T-helper 2 cell treated with Interferon-gamma antibody and Interleukin-4, amounts not matched to agents 100 ng/mL and 5 ng/mL, for 36 hours (primary cell): ENCODE results near the gene GRM4. TPM values are rescaled to one million over a fixed set of nuclear protein-coding genes. Genes with fewer than 3 reads are reported as not detected.

ENCODE experiments used
- intact Hi-C: fragments of 100-400 bp; cut with micrococcal nuclease; formaldehyde crosslinking; loops from one replicate; pipeline ENCODE4 v1.15.1; 2023
- total RNA-seq: library from RNA; stranded (reverse); gene quantifications from 2 replicates; pipeline ENCODE4 v1.2.3, GENCODE V29; 2022

Gene GRM4
- total RNA-seq, 1 donor from 2014 or later, result not detected

- intact Hi-C loops, result no loop called here
Measured at GRCh38 chr6:34143196-34143883, 2.5 kb downstream of the GRM4 start.

GRCh38 chr6:34142061-34142998, 3.6 kb downstream of the GRM4 start:
- intact Hi-C loops, result no loop called here

DNA sequence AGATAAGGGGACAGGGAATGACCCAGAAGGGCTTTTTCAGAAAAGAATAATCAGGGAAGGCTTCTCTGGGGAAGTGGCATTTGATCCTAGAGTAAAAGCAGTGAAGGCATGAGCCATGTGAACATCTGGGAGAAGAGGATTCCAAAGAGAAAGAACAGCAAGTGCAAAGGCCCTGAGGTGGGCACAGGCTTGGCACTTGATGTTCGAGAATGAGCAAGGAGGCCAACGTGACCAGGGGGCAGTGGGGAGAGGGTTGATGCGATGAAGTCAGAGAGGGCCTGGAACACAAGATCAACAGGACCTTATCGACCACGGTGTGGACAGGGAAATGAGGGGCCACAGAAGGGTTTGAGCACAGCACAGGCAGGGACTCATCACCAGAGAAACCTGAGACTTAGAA, 5.8 kb downstream of the GRM4 start:
- intact Hi-C loops, result no loop called here

GRCh38 chr6:34138914-34139510, 6.9 kb downstream of the GRM4 start:
- intact Hi-C loops, result no loop called here

GRCh38 chr6:34138191-34138590, 7.7 kb downstream of the GRM4 start:
- intact Hi-C loops, result no loop called here

DNA sequence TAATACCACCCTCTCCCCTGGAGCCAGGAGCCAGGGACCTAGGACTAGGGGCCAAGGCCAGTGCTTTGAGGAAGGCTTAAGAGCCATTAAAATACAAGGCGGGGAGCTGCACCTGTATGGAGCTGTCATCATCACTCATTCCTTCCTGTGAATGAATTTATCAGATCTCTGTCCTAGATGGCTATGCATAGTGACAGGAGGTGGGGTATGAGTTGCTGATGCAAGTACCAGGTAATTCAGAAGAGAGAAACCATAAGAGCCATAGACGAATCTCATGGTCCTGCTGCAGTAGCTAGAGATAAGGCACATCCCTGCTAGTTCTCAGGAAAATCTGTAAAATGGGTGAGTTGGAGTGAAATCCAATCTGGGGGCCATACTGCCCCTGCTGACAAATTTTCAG, 10.3 kb downstream of the GRM4 start:
- intact Hi-C loops, result no loop called here

GRCh38 chr6:34132486-34133185, 13.3 kb downstream of the GRM4 start:
- intact Hi-C loops, result no loop called here

- intact Hi-C loops, result no loop called here
Measured at GRCh38 chr6:34131326-34132290, 14.3 kb downstream of the GRM4 start.

DNA sequence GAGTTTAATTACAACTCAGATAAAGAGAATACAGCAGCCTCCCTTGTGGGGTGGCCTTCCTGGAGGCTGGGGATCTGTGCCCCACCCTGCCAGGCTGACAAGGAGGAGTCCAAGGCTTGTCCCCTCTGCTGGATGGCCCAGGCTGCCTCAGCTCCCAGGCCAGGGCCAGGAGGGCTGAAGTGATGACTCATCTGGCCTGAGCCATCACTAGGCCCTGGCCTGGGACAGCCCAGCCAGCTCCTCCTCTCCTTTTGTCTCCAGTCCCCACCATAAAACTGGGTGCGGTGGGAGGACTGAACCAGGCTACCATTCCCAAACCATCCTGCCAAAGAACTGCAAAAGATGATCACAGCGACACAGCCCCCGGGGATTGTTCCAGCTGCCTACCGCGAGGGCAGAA, 15.0 kb downstream of the GRM4 start:
- intact Hi-C loops, result no loop called here

- intact Hi-C loops, result no loop called here
Measured at GRCh38 chr6:34129753-34130152, 16.1 kb downstream of the GRM4 start.

GRCh38 chr6:34128045-34128444, 17.8 kb downstream of the GRM4 start:
- intact Hi-C loops, result no loop called here

- intact Hi-C loops, result no loop called here
Measured at GRCh38 chr6:34126419-34126818, 19.5 kb downstream of the GRM4 start.

DNA sequence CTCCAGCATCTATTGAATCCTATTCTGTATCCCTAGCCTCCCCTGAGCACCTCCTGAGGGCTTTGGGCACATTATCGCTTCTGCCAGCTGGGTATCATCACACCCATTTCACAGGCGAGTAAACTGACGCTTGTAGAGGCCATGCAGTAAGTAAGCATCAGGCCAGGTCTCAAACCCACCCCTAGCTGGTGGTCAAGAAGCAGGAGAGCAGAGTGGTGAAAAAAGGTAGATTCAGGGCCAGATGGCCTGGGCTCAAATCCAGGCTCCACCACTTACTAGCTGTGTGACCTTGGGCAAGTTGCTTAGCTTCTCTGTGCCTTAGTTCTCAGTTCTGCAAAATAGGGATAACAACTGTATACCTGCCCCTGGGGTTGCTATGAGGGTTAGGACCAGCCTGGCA, 19.9 kb downstream of the GRM4 start:
- intact Hi-C loops, result no loop called here

GRCh38 chr6:34120953-34121675, 24.8 kb downstream of the GRM4 start:
- intact Hi-C loops, result no loop called here

DNA sequence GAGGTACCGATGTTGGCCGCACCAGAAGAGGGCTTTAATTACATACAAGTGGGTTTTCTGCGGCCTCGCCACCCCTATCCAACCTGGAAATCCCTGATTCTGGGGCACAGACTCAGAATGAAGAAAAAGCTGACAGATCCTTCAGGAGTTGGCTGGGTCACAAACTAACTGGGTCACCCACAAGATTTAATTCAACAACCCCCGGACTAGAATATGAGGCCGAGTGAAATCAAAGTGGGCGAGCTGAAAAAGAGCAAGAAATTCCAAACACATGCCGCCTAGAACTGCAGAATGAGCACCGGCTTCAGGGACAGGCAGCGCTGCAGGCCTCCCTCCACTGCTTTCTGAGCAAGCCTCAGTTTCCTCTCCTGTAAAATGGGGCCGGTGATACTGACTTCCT, 30.0 kb downstream of the GRM4 start:
- intact Hi-C loops, result no loop called here

GRCh38 chr6:34115403-34115795, 30.5 kb downstream of the GRM4 start:
- intact Hi-C loops, result no loop called here

DNA sequence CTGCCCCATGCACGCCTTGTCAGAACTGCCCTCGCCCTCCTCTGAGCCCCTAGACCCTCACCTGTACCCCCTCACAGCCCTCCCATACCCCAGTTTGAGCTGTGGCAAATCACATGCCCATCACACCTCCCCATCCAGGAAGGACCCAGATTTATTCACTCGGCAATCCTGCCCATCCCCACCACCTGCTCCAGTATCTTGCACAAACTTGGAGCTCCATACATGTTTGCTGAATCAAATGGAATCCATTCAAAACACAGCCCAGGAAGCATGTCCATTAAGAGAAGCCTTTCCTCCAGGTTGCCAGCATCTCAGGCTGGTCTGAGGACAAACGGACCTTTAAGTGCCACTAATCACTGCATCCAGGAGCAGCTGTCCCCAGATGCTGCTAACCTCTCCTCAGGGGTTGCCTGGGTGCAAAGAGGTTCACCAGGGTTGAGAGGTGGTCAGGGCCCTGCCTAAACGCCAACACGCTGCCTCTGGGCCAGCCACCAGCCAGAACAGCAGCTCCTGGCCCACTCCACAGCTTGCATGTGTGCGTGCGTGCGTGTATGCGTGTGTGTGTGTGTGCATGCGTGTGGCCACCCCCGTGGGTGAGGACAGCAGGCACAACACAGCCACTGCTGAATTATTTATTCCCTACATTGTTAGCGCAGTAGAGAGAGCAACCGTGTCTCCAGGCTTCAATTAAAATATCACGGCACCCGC, 31.0 kb downstream of the GRM4 start:
- intact Hi-C loops, result no loop called here

GRCh38 chr6:34113532-34113931, 32.4 kb downstream of the GRM4 start:
- intact Hi-C loops, result no loop called here

DNA sequence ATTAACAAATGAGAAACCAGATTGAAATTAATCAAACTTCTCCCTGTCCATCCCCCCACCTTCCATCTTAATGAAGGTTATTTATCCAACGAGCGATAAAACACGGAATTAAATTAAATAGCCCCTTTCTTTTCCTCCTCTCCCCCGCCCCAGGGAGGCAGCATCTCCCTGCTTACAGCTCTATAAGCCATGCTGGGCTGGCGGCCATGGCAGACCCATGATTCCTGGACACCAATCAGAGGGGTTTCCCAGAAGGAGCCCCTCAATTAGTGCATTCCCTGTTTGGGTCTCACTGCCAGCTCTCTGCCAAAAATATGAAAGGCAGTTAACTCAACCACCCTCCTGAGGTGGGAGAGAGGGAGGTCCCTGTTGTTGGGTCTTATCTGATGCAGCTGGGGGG, 33.8 kb downstream of the GRM4 start:
- intact Hi-C loops, result no loop called here
